ENCODE data around the gene GNL3L. TPM values are rescaled to one million over a fixed set of nuclear protein-coding genes. Genes with fewer than 3 reads are reported as not detected.
A peak's percentile ranks its signal among the peaks of the same experiment; 100 is the strongest.
"Not testable (repeated sequence)": the region's sequence is repeated elsewhere in the genome, so short reads cannot be mapped to it uniquely, and the experiment has no call there.

Gene GNL3L
- total RNA-seq: 10 to 100 TPM; 23.2 to 33.5 (median 30.2) TPM
- long read RNA-seq, donor 1, transcript GNL3L-201 (16 exons, 2,357 nt): major isoform, 7 of 10 reads
- long read RNA-seq, donor 1, partial matches to known transcripts: 0 of 10 reads
- long read RNA-seq, donor 1, other reads (novel, unspliced or antisense): 2 of 10 reads
- long read RNA-seq, donor 2, transcript GNL3L-201 (16 exons, 2,357 nt): major isoform, 5 of 9 reads
- long read RNA-seq, donor 2, partial matches to known transcripts: 1 of 9 reads
- long read RNA-seq, donor 2, other reads (novel, unspliced or antisense): 0 of 9 reads

DNA sequence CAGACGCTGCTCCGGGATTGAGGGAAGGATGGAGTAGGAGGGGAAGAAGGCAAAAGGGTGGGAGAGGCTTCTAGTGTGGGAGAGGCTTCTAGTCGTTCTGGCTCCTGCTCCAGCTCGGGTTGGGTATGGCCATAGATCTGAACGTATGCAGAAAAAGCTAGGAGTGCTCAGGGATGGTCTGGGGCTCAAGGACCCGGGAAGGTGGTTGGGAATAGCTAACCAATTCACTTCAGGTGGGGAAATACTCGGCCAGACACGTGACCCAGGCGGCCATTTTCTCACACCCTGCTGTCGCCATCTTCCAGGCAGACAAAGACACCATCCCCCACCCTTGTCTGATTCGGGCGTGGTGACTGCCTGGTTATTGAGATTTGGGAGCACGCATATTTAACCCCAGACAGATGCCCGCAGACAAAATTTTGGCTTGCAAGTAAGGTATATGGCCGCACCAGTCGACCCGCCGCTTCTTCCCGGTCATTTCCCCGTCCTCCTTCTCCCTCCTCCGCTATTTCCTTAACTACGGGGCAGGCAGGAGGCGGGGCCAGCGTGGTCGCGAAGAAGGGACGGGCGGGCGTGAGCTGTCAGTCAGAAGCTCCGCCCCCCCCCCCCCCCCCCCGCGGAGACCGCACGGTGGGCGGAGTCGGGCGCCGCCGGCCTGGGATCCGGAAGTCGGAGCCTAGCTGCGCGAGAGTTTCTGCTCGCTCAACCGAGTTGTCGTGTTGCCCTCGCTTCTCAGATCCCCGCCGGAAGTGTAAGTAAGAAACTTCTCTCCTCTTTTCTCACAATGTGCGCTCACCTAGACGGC, at the start of gene GNL3L:
Gene GNL3L, plus strand, starts transcription at position 668 of the 805 bp plus-strand sequence. CDS start 2,348 bp downstream, outside the sequence.
- H3K36me3 ChIP-seq (ENCODE audit: low read depth): no peaks in the 10 kb centered on the region
- no peaks in the 10 kb centered on the region for H3K9me3 ChIP-seq
- peak within 1 kb of the TSS; percentile 51 for H3K4me3 ChIP-seq
- TF ChIP-seq, protein P1, sequence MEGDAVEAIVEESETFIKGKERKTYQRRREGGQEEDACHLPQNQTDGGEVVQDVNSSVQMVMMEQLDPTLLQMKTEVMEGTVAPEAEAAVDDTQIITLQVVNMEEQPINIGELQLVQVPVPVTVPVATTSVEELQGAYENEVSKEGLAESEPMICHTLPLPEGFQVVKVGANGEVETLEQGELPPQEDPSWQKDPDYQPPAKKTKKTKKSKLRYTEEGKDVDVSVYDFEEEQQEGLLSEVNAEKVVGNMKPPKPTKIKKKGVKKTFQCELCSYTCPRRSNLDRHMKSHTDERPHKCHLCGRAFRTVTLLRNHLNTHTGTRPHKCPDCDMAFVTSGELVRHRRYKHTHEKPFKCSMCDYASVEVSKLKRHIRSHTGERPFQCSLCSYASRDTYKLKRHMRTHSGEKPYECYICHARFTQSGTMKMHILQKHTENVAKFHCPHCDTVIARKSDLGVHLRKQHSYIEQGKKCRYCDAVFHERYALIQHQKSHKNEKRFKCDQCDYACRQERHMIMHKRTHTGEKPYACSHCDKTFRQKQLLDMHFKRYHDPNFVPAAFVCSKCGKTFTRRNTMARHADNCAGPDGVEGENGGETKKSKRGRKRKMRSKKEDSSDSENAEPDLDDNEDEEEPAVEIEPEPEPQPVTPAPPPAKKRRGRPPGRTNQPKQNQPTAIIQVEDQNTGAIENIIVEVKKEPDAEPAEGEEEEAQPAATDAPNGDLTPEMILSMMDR (IDR thresholded peaks at IDR 0.05): no peak
- DNase-seq (peak; percentile 88 to 95 (median 91)), ATAC-seq (peak; percentile 96)
- intact Hi-C loops (cut with DNase I, micrococcal nuclease): no loop called here
- peaks cover 2% of the 10 kb centered on the region for H3K4me1 ChIP-seq (ENCODE audit: low read depth)

GRCh38 chrX:54482839-54483593, 47.0 kb upstream of the GNL3L start:
- peaks cover 3% of the 10 kb centered on the region for H3K4me1 ChIP-seq (ENCODE audit: low read depth)
- H3K4me3 ChIP-seq: no peak overlapping the region
- intact Hi-C loops (cut with DNase I, micrococcal nuclease): no loop called here
- DNase-seq: peak in 2 of 3 donors; percentile 23 to 47
- H3K9me3 ChIP-seq: no peaks in the 10 kb centered on the region
- TF ChIP-seq, protein P1 (IDR thresholded peaks at IDR 0.05): no peak
- peak; percentile 59 for ATAC-seq
- H3K36me3 ChIP-seq (ENCODE audit: low read depth): no peaks in the 10 kb centered on the region

DNA sequence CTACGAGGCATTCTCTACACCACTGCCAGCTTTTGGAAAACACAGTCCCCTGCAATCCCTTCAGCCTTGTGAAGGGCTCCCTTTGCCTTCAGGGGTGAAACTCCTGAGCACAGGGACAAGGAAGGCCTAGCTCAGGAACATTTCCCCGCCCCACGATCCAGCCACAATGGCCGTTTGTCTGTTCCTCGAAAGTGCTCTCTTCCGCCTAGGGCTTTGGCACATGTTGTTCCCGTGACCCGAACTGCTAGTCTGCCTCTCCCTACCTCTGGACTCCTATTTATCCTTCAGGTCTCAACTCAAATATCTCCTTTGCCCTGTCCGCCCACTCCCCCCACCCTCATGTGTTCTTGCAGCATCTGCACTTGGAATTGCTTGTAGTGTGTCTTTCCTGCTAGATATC, 46.1 kb upstream of the GNL3L start:
- Histone ChIP-seq H3K36me3 (ENCODE audit: low read depth) (no peaks in the 10 kb centered on the region), H3K9me3 (no peaks in the 10 kb centered on the region), H3K4me1 (ENCODE audit: low read depth) (peaks cover 3% of the 10 kb centered on the region), H3K4me3 (no peak overlapping the region)
- ATAC-seq (no peak), DNase-seq (peak in 1 of 3 donors; percentile 15)
- intact Hi-C loops (cut with DNase I, micrococcal nuclease): no loop called here
- TF ChIP-seq, protein P1 (IDR thresholded peaks at IDR 0.05): no peak

DNA sequence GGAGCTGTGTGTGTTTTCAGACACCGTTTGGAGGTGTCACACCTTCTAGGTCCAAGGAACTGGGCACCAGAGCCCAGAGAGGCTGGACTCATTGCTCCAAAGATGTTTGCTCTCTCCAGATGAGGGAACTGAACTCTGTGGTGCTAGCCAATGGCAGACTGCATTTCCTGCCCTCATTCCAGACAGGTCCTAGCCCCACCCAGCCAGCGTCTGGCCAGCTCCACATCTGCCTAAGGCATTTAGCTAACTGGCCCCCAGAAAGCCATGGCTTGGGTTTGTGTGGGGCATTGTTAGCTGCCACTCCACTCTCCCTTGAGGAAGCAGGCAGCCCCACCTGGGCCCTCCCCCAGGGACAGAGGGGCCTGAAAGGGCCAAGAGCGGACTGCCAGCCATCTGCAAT, 45.4 kb upstream of the GNL3L start:
- peak in 1 of 3 donors; percentile 9 for DNase-seq
- Histone ChIP-seq H3K9me3 (no peaks in the 10 kb centered on the region), H3K4me1 (ENCODE audit: low read depth) (peaks cover 3% of the 10 kb centered on the region), H3K4me3 (no peak overlapping the region), H3K36me3 (ENCODE audit: low read depth) (no peaks in the 10 kb centered on the region)
- ATAC-seq: no peak
- TF ChIP-seq, protein P1 (IDR thresholded peaks at IDR 0.05): no peak
- intact Hi-C loops (cut with DNase I, micrococcal nuclease): no loop called here

- DNase-seq; H3K9me3 ChIP-seq; ATAC-seq; H3K4me3 ChIP-seq; H3K36me3 ChIP-seq (ENCODE audit: low read depth); intact Hi-C loops (cut with DNase I, micrococcal nuclease); H3K4me1 ChIP-seq (ENCODE audit: low read depth): not testable (repeated sequence)
These were observed 40.2 kb upstream of the GNL3L start for GRCh38 chrX:54489819-54490218.

All from mucosa of descending colon (tissue), 3 donors.